NCI-H526 (cell line): Measurements from ENCODE around the gene NAA80.

Experiments
- DNase-seq, 2 experiments: peaks; one replicate each; lab custom pipeline; 2025; lab: John Stamatoyannopoulos, UW

The NAA80 gene

DNA sequence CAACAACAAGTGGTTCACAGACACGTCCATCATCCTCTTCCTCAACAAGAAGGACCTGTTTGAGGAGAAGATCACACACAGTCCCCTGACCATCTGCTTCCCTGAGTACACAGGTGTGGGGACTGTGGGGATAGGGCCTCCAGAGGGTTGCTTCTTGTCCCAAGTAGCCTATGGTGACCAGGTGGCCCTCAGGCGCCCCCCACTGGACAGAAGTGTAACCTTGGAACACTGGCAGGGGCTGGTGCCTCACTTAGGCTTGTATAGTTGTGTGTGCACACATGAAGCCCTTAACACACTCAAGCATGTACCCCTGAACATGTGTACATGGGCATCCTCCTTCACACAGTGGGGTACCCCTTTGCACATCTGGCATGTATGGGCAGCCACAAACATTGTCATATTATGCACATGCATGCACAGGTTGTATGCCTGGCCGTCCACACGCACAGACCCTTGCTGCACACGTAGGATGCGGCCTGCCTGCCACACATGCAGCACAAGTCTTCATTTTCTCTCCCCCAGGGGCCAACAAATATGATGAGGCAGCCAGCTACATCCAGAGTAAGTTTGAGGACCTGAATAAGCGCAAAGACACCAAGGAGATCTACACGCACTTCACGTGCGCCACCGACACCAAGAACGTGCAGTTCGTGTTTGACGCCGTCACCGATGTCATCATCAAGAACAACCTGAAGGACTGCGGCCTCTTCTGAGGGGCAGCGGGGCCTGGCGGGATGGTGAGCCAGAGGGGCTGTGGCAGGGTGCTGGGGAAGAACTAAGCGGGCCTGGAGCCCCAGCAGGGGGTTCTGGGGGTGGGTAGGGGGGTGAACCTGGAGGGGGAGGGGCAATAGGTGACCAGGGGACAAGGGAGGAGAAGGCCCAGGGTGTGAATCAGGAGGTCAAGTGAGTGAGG is 42.0 kb downstream of the NAA80 start:
- peak in 1 of 2 experiments; percentile 45 for DNase-seq

- DNase-seq = peak in 1 of 2 experiments; percentile 79
Observed at GRCh38 chr3:50255251-50255615, 44.0 kb downstream of the NAA80 start.

DNA sequence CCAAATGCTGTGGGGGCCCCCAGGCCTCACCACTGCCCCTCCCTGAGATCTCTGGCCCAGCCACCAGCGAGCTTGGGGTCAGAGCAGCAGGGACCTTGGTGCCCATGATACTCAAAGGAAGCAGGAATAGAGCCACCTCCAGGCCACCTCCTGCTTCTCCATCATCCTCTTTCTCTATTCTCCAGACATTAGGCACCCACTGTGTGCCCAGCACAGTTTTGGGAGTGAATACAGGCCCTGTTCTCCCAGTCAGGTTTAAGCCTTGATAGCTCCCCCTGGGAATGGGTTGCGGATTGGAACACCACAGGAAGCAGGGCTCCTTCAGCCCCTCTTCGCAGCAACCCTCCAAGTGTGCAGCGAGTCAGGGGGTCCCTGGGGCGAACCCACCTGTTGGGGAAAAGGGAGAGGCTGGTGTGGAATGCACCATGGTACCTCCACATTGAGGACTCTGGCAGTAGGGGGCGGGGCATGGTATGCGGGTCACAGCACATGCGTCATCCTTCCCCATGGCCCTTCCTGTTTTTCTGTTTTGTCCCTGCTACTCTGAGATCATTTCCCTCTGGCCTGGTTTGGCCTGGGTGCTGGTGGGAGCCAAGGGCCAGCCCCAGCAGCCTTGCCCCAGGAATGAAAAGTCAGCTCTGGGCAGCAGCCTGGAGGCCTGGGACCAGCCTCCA is 44.5 kb downstream of the NAA80 start:
- DNase-seq = no peak

- no peak for DNase-seq
Observed at GRCh38 chr3:50251220-50251619, 48.0 kb downstream of the NAA80 start.

DNA sequence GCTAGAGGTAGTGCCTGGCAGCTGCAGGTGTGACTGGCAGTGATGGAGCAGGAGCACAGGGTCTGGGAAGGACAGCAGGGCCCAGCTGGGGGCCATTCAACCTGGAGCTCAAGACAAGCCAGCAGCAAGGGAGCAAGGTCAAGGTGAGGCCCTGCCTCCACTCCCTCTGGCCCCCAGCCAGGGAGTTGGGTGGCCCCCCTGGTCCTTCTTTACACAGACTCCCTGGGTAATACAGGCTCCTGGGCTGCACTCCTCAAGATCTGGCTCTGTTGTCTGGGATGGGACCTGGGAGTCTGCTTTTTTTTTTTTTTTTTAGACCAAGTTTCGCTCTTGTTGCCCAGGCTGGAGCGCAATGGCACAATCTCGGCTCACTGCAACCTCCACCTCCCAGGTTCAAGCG is 48.7 kb downstream of the NAA80 start:
- no peak for DNase-seq

GRCh38 chr3:50249457-50249856 is 49.7 kb downstream of the NAA80 start:
- DNase-seq = no peak

DNA sequence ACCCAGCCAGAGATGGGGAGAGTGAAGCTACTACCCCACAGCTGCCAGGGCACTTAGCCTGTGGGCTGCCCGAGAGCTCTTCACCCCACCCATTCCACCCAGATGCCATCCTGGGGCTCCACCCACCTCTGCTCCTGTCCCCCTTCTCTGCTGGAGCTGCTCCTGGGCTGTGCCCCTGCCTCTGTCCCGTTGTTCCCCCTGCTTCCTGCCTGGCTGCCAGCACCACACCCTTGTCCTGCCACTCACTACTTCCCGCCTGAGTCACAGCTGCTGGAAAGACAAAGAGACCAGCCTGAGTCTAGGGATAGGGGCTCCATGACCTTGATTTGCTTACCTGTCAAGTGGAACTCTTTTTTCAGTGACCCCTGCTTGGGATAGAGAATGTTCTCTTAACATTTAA is 50.8 kb downstream of the NAA80 start:
- DNase-seq = peak; percentile 79 to 87

- no peak for DNase-seq
Observed at GRCh38 chr3:50246517-50246954, 52.7 kb downstream of the NAA80 start.
